ENCODE results near the gene CARD10.
A peak's percentile ranks its signal among the peaks of the same experiment; 100 is the strongest.

CARD10 gene

DNA sequence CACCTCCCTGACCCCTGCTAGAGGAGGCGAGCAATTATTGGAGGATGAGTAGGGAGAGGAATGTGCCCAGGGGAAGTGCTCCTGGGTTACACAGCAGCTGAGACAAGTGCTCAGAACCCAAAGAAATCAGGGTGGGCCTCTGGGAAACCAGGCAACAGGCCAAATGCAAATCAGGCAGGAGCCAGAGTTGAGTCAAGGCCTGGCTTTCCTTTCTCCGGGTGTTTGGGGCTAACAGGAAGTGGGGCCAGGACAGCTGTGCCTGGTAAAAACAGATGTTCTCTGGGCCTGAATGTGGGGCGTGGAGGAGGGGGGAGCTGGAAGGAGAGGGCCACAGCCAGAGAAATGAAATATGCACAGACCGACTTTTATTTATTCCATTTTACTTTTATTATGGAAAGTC is 55.0 kb downstream of the CARD10 start:
- H3K27me3 ChIP-seq (ENCODE audit: control insufficient read depth, insufficient read depth, low read length), result peaks cover 51% of the 10 kb centered on the region
- H3K9ac ChIP-seq (ENCODE audit: low read depth, low read length), result no peak overlapping the region
- no peaks in the 10 kb centered on the region for H3K4me1 ChIP-seq (ENCODE audit: control insufficient read depth, insufficient read depth, low read length)
- H3K36me3 ChIP-seq (ENCODE audit: insufficient read depth, low read length), result no peaks in the 10 kb centered on the region
- H3K9me3 ChIP-seq (replicated peaks; ENCODE audit: low read length), result no peaks in the 10 kb centered on the region
- no peak overlapping the region for H3K4me3 ChIP-seq (ENCODE audit: low read length)
- no peak overlapping the region for H3K4me2 ChIP-seq (ENCODE audit: low read length)

DNA sequence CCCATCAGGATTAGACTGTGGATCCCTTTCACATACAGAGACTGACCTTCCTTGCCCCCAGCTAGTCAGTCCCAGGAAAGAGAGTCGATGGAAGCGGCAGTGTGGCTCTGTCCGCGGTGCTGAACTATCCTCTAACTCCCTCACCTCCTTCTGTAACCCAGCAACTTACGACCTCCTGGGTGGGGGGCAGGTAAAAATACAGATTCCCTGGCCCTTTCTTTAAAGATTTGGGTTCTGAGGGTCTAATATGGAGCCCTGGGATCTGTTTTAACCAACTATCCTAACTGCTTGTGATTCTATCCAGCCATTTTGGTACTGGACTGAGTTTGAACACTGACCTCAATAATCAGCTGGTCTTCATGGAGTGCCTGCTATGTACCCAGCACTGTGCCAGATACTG is 56.2 kb downstream of the CARD10 start:
- no peak overlapping the region for H3K9ac ChIP-seq (ENCODE audit: low read depth, low read length)
- H3K4me3 ChIP-seq (ENCODE audit: low read length), result no peak overlapping the region

DNA sequence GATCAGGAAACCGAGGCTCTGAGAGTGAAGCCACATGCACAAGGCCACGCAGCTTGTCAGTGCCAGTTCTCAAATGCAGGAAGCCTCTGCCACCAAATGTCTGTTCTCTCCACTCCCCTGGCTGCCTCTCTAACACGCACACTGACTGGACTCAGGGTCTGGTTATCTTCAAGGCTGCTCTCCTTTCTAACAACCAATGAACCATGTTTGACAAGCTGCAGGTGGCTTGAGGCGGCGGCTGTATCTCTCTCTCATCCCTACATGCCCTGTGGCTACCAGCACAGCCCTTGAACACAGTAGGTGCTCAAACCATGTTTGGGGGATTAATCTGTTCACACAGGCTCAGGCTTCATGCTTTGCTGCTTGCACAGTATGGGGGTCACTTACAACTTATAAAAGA is 56.8 kb downstream of the CARD10 start:
- no peak overlapping the region for H3K9ac ChIP-seq (ENCODE audit: low read depth, low read length)
- H3K4me3 ChIP-seq (ENCODE audit: low read length), result no peak overlapping the region
- peaks cover 41% of the 10 kb centered on the region for H3K27me3 ChIP-seq (ENCODE audit: control insufficient read depth, insufficient read depth, low read length)
- no peak overlapping the region for H3K4me2 ChIP-seq (ENCODE audit: low read length)
- H3K9me3 ChIP-seq (replicated peaks; ENCODE audit: low read length), result no peaks in the 10 kb centered on the region
- no peaks in the 10 kb centered on the region for H3K36me3 ChIP-seq (ENCODE audit: insufficient read depth, low read length)
- no peaks in the 10 kb centered on the region for H3K4me1 ChIP-seq (ENCODE audit: control insufficient read depth, insufficient read depth, low read length)

More for the DNA sequence above, 56.2 kb downstream of the CARD10 start:
- H3K4me1 ChIP-seq (ENCODE audit: control insufficient read depth, insufficient read depth, low read length), result no peaks in the 10 kb centered on the region
- H3K4me2 ChIP-seq (ENCODE audit: low read length), result no peak overlapping the region
- no peaks in the 10 kb centered on the region for H3K36me3 ChIP-seq (ENCODE audit: insufficient read depth, low read length)
- no peaks in the 10 kb centered on the region for H3K9me3 ChIP-seq (replicated peaks; ENCODE audit: low read length)
- H3K27me3 ChIP-seq (ENCODE audit: control insufficient read depth, insufficient read depth, low read length), result peaks cover 47% of the 10 kb centered on the region

DNA sequence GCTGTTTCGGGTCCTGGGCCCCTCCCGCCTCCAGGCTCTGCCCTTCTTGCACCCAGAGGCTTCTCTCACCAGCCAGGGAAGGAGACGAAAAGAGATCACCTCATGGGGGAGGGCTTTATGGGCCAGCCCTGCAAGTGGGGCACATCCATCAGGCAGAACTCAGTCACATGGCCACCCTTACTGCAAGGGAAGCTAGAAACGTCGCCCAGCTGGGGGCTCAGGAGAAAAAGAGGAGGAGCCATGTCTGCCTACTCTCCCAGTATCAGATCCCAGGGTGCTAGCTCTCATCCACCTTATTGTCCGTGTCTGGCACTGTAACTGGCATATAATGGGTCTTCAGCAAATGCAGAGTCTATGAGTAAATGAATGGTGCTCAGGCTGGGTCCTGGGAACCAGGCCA is 57.3 kb downstream of the CARD10 start:
- Histone ChIP-seq H3K9ac (ENCODE audit: low read depth, low read length) (no peak overlapping the region), H3K4me3 (ENCODE audit: low read length) (no peak overlapping the region), H3K4me1 (ENCODE audit: control insufficient read depth, insufficient read depth, low read length) (no peaks in the 10 kb centered on the region), H3K4me2 (ENCODE audit: low read length) (no peak overlapping the region), H3K36me3 (ENCODE audit: insufficient read depth, low read length) (no peaks in the 10 kb centered on the region), H3K27me3 (ENCODE audit: control insufficient read depth, insufficient read depth, low read length) (peaks cover 37% of the 10 kb centered on the region), H3K9me3 (replicated peaks; ENCODE audit: low read length) (no peaks in the 10 kb centered on the region)

DNA sequence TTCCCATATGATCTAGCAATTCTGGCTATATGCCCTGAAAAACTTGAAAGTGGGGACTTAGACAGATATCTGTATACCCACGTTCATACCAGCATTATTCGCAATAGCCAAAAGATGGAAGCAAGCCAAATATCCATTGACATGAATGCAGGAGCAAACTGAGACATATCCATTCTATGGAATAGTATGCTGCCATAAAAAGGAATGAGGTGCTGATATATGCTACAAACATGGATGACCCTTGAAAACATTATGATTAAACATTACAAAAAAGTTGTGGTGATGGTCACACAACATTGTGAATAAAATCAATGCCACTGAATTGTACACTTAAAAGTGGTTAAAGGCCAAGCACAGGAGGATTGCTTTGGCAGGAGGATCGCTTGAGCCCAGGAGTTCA is 58.5 kb downstream of the CARD10 start:
- no peaks in the 10 kb centered on the region for H3K9me3 ChIP-seq (replicated peaks; ENCODE audit: low read length)
- H3K4me3 ChIP-seq (ENCODE audit: low read length), result no peak overlapping the region
- H3K9ac ChIP-seq (ENCODE audit: low read depth, low read length), result no peak overlapping the region
- no peak overlapping the region for H3K4me2 ChIP-seq (ENCODE audit: low read length)
- peaks cover 8% of the 10 kb centered on the region for H3K4me1 ChIP-seq (ENCODE audit: control insufficient read depth, insufficient read depth, low read length)
- no peaks in the 10 kb centered on the region for H3K36me3 ChIP-seq (ENCODE audit: insufficient read depth, low read length)
- H3K27me3 ChIP-seq (ENCODE audit: control insufficient read depth, insufficient read depth, low read length), result peaks cover 26% of the 10 kb centered on the region

DNA sequence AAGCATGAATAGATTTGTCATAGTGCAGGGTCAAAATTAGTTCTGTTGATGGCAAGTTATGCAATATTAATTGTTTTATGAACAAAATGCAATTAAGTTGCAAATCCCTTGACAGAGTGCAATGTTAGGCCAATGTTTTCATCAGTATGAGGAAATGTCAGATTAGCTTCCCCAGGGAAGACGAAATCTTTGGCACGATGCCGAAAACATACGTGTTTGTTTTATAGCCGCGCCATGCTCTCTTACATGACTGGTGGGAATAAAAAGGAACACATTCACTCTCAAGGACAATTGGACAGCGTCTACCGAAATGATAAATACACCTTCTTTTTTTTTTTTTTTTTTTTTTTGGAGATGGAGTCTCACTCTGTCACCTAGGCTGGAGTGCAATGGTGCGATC is 60.0 kb downstream of the CARD10 start:
- no peaks in the 10 kb centered on the region for H3K36me3 ChIP-seq (ENCODE audit: insufficient read depth, low read length)
- no peaks in the 10 kb centered on the region for H3K9me3 ChIP-seq (replicated peaks; ENCODE audit: low read length)
- H3K27me3 ChIP-seq (ENCODE audit: control insufficient read depth, insufficient read depth, low read length), result peaks cover 20% of the 10 kb centered on the region
- H3K4me1 ChIP-seq (ENCODE audit: control insufficient read depth, insufficient read depth, low read length), result peaks cover 23% of the 10 kb centered on the region
- no peak overlapping the region for H3K4me2 ChIP-seq (ENCODE audit: low read length)
- no peak overlapping the region for H3K9ac ChIP-seq (ENCODE audit: low read depth, low read length)
- H3K4me3 ChIP-seq (ENCODE audit: low read length), result no peak overlapping the region

DNA sequence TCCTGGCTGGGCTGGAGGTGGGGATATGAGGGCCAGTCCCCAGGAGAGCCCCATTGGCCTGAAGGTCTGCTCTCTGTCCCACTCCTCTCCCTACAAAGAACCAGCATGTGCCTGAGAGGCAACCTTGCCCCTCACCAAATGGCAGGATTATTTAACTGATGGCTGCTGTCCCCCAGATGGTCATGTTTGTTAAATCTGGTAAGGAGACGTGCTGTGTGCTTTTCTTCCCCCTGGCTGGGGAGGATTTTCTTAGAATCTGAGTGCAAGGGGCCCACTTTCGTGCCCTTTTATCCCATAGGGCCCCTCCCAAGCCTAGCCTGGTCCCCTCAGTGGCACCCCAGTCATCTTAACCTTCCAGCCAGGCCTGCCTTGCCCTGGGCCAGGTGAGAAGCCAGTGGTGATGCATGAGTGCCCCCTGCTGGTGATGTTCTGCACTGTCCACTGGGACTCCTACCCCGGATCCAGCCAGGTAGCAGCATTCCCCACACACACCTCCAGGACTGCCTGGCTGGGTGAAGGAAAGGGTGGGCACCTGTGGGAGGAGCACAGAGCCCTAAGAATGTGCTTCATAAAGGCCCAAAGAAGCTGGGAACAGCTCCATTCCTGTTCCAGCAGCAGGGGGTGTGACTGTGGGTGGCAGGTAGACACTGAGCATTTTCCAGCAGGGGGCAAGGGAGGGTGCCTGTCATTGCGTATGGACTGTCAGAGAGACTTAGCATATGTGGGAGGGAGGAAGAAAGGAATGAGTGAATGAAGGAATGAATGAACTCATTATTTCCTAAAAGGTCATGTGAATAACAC is 61.9 kb downstream of the CARD10 start:
- Histone ChIP-seq H3K9me3 (replicated peaks; ENCODE audit: low read length) (no peaks in the 10 kb centered on the region), H3K4me3 (ENCODE audit: low read length) (no peak overlapping the region), H3K36me3 (ENCODE audit: insufficient read depth, low read length) (no peaks in the 10 kb centered on the region), H3K4me1 (ENCODE audit: control insufficient read depth, insufficient read depth, low read length) (peaks cover 24% of the 10 kb centered on the region), H3K9ac (ENCODE audit: low read depth, low read length) (no peak overlapping the region), H3K27me3 (ENCODE audit: control insufficient read depth, insufficient read depth, low read length) (peaks cover 15% of the 10 kb centered on the region), H3K4me2 (ENCODE audit: low read length) (no peak overlapping the region)

DNA sequence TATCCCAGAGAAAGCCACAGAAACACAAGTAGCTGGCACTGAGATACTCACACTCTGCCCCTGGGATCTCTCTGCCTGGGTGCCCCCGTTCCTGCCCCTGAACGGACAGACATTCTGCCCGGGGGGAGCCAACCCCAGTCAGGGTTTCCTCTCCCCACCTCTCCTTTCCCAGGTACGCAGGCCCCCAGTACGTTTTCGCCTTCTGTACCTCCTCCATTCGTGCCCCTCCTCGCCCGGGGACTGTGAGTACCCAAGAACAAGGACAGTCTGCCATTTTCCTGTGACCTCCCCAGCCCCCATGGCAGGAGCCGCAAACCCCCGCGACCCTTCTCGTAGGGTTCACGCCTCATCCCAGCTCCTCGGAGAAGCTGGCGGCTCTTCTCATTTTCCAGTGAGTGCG is 62.9 kb downstream of the CARD10 start:
- H3K4me1 ChIP-seq (ENCODE audit: control insufficient read depth, insufficient read depth, low read length), result peaks cover 24% of the 10 kb centered on the region
- no peak overlapping the region for H3K4me2 ChIP-seq (ENCODE audit: low read length)
- peak overlapping the region; percentile 9 for H3K9ac ChIP-seq (ENCODE audit: low read depth, low read length)
- peaks cover 7% of the 10 kb centered on the region for H3K27me3 ChIP-seq (ENCODE audit: control insufficient read depth, insufficient read depth, low read length)
- H3K9me3 ChIP-seq (replicated peaks; ENCODE audit: low read length), result no peaks in the 10 kb centered on the region
- H3K36me3 ChIP-seq (ENCODE audit: insufficient read depth, low read length), result no peaks in the 10 kb centered on the region
- H3K4me3 ChIP-seq (ENCODE audit: low read length), result no peak overlapping the region

DNA sequence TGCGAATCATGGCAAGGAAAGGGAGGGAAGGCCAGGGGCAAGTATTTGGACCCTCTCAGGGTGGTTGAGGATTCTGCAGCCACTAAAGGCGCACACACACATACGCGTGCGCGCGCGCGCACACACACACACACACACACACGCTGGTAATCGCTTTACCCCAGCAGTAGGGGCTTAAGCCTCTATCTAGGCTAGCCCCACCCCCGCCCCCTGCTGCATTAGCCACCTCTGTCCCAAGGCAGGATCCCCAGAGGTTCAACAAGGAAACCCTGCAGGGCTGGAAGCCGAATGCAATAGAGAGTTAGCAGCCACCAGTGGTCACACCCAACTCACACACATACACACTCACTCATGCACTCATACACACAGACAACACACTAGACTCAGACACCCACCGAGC is 63.3 kb downstream of the CARD10 start:
- Histone ChIP-seq H3K4me1 (ENCODE audit: control insufficient read depth, insufficient read depth, low read length) (peaks cover 24% of the 10 kb centered on the region), H3K4me2 (ENCODE audit: low read length) (peak overlapping the region; percentile 71), H3K9me3 (replicated peaks; ENCODE audit: low read length) (no peaks in the 10 kb centered on the region), H3K27me3 (ENCODE audit: control insufficient read depth, insufficient read depth, low read length) (peaks cover 7% of the 10 kb centered on the region), H3K4me3 (ENCODE audit: low read length) (no peak overlapping the region), H3K36me3 (ENCODE audit: insufficient read depth, low read length) (no peaks in the 10 kb centered on the region), H3K9ac (ENCODE audit: low read depth, low read length) (peak overlapping the region; percentile 9)

DNA sequence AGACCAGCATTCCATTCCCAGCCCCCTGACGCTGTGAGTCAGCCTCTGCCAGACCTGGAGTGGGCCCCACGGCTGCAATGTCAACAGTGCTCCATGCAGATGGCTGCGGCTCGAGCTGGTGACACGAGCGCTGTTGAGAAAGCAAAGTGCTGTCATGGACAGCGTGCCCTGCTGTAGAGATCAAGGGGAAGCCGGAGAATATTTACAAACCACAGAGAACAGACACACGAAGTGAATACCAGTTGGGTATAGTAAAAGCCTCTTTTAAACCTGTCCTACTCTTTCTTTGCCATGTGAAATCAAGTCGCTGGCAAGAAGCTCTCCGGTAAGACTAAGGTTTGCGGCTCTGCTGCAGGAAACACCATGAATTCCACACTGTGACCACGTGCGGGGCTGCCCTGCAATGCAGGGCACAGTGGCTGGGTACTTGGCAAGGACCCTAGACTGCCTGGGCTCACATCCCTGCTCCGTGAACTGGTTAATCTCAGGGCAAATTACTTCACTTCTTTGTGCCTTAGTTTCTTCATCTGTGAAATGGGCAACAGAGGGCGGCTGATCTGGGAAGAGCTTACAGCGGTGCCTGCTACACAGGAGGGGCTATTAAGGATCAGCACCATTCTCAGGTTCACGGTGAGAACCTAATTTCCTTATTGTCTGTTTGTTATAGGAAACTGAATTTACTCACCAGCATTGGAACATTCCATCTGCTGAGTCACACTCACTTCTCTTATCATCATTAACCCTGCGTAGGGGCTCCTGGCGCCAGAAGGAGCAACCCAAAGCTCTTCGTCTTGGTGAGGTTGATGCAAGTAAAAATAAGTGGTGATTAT is 64.1 kb downstream of the CARD10 start:
- peaks cover 24% of the 10 kb centered on the region for H3K4me1 ChIP-seq (ENCODE audit: control insufficient read depth, insufficient read depth, low read length)
- H3K9me3 ChIP-seq (replicated peaks; ENCODE audit: low read length), result no peaks in the 10 kb centered on the region
- peak overlapping the region; percentile 66 for H3K9ac ChIP-seq (ENCODE audit: low read depth, low read length)
- no peaks in the 10 kb centered on the region for H3K36me3 ChIP-seq (ENCODE audit: insufficient read depth, low read length)
- peak overlapping the region; percentile 33 for H3K4me3 ChIP-seq (ENCODE audit: low read length)
- peaks cover 7% of the 10 kb centered on the region for H3K27me3 ChIP-seq (ENCODE audit: control insufficient read depth, insufficient read depth, low read length)
- peak overlapping the region; percentile 71 for H3K4me2 ChIP-seq (ENCODE audit: low read length)

DNA sequence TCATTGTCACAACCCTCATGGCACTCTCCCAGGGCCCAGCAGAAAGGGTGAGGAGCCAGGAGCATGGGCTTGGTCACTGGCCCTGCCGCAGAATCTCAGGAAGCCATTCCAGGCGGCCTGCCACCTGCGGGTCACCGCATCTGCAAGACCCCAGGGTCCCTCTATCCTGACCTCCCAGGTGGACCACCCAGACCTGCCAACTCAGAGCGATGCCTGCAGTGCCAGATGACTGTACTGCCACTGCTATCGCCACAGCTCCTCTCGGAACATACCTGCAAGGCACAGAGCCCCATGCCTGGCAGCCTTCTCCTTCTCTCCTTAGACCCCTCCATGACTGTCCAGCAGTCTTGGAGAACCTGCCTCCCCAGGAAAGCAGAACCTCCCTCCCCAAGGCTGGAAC is 65.5 kb downstream of the CARD10 start:
- Histone ChIP-seq H3K9me3 (replicated peaks; ENCODE audit: low read length) (no peaks in the 10 kb centered on the region), H3K4me1 (ENCODE audit: control insufficient read depth, insufficient read depth, low read length) (peaks cover 24% of the 10 kb centered on the region), H3K9ac (ENCODE audit: low read depth, low read length) (no peak overlapping the region), H3K4me3 (ENCODE audit: low read length) (no peak overlapping the region), H3K4me2 (ENCODE audit: low read length) (no peak overlapping the region), H3K27me3 (ENCODE audit: control insufficient read depth, insufficient read depth, low read length) (peaks cover 7% of the 10 kb centered on the region), H3K36me3 (ENCODE audit: insufficient read depth, low read length) (no peaks in the 10 kb centered on the region)

Data from skeletal muscle satellite cell (primary cell).